ENCODE measurements around the gene PHACTR4.
A peak's percentile ranks its signal among the peaks of the same experiment; 100 is the strongest.
"Not testable (repeated sequence)": the region's sequence is repeated elsewhere in the genome, so short reads cannot be mapped to it uniquely, and the experiment has no call there.

Gene PHACTR4

DNA sequence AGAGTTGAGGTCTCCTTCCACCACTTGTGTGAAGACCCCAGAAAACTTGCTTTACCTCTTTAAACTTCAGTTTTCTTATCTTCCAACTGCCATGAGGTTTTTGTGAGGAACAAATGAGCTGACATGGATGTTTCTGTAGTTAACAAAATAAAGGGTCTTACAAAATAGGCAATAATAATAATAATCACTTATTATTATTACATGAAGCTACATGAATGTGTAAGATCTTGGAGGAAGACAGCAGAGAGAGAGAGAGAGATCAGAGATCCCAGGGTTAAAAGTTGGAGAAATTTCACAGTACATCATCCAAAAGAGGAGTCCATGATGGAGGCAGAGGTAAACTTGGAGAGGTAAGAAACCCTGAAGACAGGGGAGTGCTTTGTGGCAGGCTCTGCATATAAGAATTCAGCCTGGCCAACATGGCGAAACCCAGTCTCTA is 147.0 kb downstream of the PHACTR4 start:
- TF ChIP-seq, protein P1, sequence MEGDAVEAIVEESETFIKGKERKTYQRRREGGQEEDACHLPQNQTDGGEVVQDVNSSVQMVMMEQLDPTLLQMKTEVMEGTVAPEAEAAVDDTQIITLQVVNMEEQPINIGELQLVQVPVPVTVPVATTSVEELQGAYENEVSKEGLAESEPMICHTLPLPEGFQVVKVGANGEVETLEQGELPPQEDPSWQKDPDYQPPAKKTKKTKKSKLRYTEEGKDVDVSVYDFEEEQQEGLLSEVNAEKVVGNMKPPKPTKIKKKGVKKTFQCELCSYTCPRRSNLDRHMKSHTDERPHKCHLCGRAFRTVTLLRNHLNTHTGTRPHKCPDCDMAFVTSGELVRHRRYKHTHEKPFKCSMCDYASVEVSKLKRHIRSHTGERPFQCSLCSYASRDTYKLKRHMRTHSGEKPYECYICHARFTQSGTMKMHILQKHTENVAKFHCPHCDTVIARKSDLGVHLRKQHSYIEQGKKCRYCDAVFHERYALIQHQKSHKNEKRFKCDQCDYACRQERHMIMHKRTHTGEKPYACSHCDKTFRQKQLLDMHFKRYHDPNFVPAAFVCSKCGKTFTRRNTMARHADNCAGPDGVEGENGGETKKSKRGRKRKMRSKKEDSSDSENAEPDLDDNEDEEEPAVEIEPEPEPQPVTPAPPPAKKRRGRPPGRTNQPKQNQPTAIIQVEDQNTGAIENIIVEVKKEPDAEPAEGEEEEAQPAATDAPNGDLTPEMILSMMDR (IDR thresholded peaks at IDR 0.05; ENCODE audit: insufficient read depth, low read depth, low read length, missing control alignments), result no peak
- no peak for DNase-seq (ENCODE audit: low read depth)
- no peak overlapping the region for H3K4me3 ChIP-seq (ENCODE audit: low read length)

DNA sequence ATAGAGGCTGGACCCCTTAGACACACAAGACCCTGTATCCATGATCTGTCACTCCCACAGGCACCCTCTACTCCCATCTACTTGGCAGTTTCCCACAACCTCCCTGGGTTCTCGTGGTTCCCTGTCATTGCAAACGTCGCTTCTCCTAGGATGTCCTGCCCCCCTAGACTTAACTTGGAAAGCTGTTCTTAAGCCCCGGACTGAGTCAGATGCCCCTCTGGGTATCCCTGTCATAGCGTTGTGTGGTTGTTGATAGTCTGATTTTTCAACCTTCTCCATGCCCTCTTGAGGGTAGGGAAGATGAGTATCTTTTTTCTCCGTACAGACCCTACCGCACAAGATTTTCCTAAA is 148.1 kb downstream of the PHACTR4 start:
- no peak for DNase-seq (ENCODE audit: low read depth)
- peak overlapping the region; percentile 57 for H3K4me3 ChIP-seq (ENCODE audit: low read length)
- TF ChIP-seq, protein P1 (IDR thresholded peaks at IDR 0.05; ENCODE audit: insufficient read depth, low read depth, low read length, missing control alignments), result no peak

DNA sequence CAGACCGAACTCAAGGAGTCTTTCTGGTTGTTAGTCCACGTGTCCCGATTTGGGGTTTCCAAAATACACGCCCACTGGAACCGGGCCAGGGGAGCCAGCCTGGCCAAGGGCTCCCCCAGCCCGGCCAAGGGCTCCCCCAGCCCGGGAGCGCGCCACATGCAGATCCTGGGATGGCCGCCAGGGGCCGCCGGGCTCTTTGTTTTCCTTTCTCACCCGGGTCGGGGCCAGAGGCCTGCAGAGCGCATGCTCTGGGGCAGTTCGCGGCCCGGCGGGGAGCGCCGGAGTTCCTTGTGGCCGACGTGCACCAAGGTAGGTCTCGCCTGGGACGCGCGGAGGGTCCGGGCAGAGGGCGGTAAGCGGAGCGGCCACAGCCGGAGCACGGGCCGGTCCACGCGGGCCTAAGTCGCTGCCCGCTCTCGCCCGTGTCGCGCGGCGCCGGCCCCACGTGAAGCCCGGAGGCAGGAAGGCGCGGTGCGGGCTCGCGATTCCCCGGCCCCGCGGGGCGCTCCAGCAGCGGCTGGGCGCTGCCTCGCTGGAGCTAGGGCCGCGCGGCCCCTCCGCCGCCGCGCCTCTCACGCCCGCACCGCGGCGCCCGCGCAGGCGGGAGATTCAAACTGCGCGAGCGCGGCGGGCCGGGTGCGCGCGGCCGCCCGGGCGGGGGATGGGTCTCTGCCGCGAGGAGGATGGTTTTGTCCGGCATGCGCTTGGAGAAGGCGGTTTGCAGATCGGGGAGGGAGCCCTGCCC is 148.6 kb downstream of the PHACTR4 start:
- peak overlapping the region; percentile 74 for H3K4me3 ChIP-seq (ENCODE audit: low read length)
- TF ChIP-seq, protein P1 (IDR thresholded peaks at IDR 0.05; ENCODE audit: insufficient read depth, low read depth, low read length, missing control alignments), result peak; percentile 81
- peak; percentile 85 for DNase-seq (ENCODE audit: low read depth)

DNA sequence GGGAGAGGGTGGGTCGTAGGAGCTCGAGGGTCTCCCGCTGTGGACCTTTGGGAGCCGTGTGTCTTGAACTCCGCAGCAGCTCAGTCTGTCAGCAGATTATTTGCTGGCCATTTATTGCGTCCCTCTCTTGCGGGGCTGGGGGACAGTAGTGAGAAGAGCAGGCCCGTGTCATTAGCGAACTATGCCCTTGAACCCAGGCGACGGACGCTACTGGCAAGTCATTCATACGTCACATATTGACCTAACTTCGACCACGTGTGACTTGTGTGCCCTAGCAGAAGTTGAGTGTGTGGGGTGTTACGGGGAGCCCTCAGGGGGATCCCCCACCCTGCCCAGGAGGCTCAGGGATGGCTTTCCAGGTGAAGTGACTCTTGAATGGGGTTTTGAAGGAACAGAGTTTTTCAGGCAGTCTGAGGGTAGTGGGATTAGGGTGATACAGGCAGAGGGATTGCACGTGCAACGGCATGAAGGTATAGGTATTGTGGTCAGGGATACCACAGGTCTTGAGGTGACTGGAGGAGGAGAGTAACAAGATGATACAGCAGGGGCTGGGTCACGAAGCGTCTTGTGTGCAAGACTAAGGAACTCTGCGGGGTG is 149.3 kb downstream of the PHACTR4 start:
- H3K4me3 ChIP-seq (ENCODE audit: low read length), result peak overlapping the region; percentile 74
- TF ChIP-seq, protein P1 (IDR thresholded peaks at IDR 0.05; ENCODE audit: insufficient read depth, low read depth, low read length, missing control alignments), result no peak
- no peak for DNase-seq (ENCODE audit: low read depth)

DNA sequence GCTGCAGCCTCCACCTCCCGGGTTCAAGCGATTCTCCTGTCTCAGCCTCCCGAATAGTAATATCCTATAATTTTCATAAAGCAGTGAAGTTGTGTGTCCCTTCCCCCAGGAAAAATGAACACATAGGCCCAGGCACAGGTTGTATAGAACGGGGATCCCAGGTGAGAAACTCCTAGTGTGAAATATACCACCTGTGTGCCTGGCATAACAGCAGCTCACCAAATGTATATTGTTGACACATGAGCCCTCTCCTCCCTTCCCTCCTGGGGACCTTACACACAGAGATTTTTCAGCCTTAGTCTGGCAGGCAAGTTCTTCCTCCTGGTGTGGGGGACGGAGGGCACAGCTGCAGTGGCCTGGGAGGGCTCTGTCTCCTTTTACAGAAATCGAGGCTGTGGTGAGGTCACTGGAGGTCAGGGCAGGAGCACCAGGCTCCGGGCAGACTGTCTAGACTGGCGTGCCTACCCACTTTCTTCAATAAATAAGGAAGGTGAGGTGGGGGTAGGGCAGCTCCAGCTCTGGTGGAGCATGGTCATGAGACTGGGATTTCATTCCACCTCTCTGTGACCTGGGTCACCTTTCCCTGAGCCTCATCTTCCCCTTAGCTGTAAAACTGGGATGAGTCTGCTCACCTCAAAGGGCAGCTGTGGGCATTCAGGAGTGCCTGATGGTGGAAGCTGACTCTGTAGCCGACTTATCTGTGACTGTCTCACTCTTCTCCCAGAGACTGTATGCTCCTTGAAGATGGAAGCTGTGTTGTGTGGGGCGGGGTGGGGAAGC is 150.6 kb downstream of the PHACTR4 start:
- H3K4me3 ChIP-seq (ENCODE audit: low read length), result no peak overlapping the region
- DNase-seq (ENCODE audit: low read depth), result no peak
- TF ChIP-seq, protein P1 (IDR thresholded peaks at IDR 0.05; ENCODE audit: insufficient read depth, low read depth, low read length, missing control alignments), result no peak

DNA sequence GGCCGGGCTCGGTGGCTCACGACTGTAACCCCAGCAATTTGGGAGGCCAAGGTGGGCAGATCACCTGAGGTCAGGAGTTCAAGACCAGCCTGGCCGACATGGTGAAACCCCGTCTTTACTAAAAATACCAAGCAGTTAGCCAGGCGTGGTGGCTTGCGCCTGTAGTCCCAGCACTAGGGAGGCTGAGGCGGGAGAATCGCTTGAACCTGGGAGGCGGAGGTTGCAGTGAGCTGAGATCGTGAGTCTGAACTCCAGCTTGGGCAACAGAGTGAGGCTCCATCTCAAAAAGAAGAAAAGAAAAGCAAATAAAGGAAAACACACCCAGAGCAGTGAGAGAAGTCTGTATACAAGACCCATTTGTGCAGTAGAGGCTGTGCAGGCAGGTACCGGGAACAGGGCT is 151.3 kb downstream of the PHACTR4 start:
- not testable (repeated sequence) for H3K4me3 ChIP-seq (ENCODE audit: low read length)

DNA sequence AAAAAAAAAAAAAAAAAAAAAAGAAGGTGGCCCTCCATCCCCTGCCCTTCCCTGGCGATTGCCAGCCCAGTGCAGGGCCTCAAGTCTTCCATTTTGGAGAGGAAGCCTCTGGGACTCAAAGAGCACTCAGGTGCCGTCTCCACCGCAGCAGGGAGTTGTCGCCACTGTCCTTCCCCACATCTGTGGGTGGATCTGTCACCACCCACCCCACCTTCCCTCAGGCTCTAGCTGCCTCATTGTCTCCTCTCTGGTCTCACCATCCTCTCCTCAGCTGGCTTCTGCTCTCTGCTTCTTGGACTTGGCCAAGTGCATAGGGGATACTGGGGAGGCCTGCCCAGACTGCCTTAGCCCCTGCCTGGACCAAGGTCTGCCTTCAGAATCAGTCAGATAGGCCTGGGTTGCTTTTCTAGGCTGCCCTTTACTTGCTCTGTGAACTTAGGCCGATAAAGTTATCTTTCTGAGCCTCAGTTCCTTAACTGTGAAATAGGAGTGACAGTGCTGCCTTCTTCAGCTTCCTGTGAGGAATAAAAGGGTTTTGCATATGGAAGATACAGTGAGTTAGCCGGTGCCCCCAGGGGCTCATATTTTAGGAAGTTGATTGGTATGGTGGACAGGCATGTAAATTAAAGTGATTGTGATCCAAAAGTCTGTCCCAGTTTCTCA is 152.1 kb downstream of the PHACTR4 start:
- no peak for DNase-seq (ENCODE audit: low read depth)
- no peak overlapping the region for H3K4me3 ChIP-seq (ENCODE audit: low read length)
- TF ChIP-seq, protein P1 (IDR thresholded peaks at IDR 0.05; ENCODE audit: insufficient read depth, low read depth, low read length, missing control alignments), result no peak

More for the DNA sequence above, 151.3 kb downstream of the PHACTR4 start:
- DNase-seq (ENCODE audit: low read depth), result not testable (repeated sequence)

DNA sequence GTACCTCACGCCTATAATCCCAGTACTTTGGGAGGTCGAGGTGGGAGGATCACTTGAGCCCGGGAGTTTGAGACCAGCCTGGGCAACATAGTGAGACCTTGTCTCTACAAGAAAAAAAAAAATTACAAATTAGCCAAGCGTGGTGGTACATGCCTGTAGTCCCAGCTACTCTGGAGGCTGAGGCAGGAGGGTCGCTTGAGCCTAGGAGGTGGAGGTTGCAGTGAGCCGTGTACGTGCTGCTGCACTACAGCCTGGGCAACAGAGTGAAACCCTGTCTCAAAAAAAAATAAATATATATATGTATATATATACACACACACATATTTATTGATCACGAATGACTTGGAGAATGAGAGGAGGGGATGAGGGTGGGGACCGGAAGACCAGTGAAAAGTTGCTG is 153.0 kb downstream of the PHACTR4 start:
- DNase-seq (ENCODE audit: low read depth); H3K4me3 ChIP-seq (ENCODE audit: low read length): not testable (repeated sequence)

DNA sequence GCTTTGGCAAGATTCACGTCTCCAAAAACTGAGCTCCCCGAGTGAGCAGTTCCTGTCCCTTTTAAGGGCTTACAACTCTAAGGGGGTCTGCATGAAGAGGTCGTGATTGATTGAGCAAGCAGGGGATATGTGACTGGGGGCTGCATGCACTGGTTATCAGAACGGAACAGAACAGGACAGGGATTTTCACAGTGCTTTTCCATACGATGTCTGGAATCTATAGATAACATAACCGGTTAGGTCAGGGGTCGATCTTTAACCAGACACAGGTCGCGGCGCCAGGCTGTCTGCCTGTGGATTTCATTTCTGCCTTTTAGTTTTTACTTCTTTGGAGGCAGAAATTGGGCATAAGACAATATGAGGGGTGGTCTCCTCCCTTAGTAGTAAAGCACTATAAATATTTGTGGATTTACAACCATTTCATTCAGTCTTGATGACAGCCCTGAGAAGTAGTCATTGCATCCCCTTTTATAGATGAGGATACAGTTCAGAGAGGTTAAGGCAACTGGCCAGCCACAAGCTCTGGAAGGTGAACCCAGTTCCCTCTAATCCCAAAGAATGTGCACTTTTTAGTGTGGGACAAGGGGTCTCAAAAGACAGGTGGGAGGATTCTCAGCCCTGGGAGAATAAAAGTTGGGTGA is 155.6 kb downstream of the PHACTR4 start:
- not testable (repeated sequence) for H3K4me3 ChIP-seq (ENCODE audit: low read length)

More for the DNA sequence above, 155.6 kb downstream of the PHACTR4 start:
- DNase-seq (ENCODE audit: low read depth), result not testable (repeated sequence)

Measured in epithelial cell of esophagus (primary cell).